Right renal cortex interstitium (tissue), 3 donors: ENCODE data around the gene GLYATL3. TPM values are rescaled to one million over a fixed set of nuclear protein-coding genes. Genes with fewer than 3 reads are reported as not detected.
A peak's percentile ranks its signal among the peaks of the same experiment; 100 is the strongest.
"Not testable (repeated sequence)": the region's sequence is repeated elsewhere in the genome, so short reads cannot be mapped to it uniquely, and the experiment has no call there.

Experiments used
- DNase-seq, 3 donors: peaks; one replicate each; pipeline ENCODE4 v3.0.0-alpha.2; 2013; ENCODE audit warnings: low read depth in 3 of 3, low spot score in 2 of 3
- polyA plus RNA-seq, 3 donors: library from polyadenylated mRNA; unstranded; fragments of 120-200 nt; gene quantifications; one replicate each; pipeline ENCODE4 v1.2.1, GENCODE V29; 2013; ENCODE audit not compliant: insufficient read length in 3 of 3

Gene GLYATL3
- not detected for polyA plus RNA-seq

- DNase-seq: no peak
Observed at GRCh38 chr6:49499623-49500022, at the start of gene GLYATL3. GLYATL3 (plus strand) TSS chr6:49499923; CDS start chr6:49511991, 12,068 bp downstream.

GRCh38 chr6:49453221-49453620 lies 46.5 kb upstream of the GLYATL3 start:
- DNase-seq: no peak

GRCh38 chr6:49454787-49455709 lies 44.7 kb upstream of the GLYATL3 start:
- no peak for DNase-seq

- no peak for DNase-seq
Observed at GRCh38 chr6:49457771-49458170, 42.0 kb upstream of the GLYATL3 start.

GRCh38 chr6:49462071-49462470 lies 37.7 kb upstream of the GLYATL3 start:
- peak in 1 of 3 donors; percentile 0 for DNase-seq

DNA sequence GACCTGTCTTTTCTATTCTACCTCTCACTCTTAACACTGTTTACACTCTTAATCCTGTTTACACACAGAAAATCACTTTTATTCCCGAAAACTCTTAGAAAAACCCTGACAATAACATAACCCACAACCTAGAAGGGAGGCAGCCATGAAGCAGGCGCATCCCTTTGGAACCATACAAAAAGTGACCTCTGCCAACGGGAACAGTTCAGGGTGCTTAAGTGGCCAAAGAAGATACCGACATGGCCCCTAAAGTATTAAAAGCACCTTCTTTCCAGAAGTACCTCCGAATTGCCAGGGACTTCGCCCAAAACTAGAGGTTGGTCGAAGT lies 37.2 kb upstream of the GLYATL3 start:
- DNase-seq: peak in 2 of 3 donors; percentile 6 to 15

DNA sequence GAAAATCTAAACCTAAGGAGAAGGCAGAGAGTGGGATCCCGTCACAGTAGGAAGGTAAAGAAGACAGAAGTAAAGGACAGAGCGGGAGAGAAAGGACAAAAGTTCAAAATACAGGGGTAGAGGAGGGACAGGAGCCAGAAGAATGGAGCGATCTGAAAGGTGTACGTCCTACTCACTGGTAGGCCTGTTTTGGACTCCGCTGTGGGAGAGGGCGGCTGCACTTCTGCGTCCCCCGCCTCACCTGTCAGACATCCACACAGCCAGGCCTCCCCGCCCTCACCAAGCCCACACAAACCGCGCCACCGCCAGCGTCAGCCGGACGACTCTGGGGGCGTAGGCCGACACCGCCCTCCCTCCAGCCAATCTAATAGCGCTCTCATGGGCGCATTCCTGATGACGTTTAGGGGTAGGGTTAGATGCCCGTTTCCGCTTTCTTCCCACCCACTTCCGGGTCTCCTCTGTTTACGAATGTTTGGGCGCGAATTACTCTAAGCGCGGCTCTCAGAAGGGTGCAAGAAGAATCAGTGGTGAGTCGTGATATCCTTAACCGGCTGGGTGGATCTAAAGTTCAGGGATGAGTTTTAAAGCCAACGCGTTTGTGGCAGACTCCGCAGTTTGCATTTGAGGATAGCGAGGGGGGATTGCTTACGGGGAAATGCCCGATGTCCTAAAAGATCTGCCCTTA lies 36.7 kb upstream of the GLYATL3 start, which contains the start of the genes CENPQ and MMUT:
Gene CENPQ, plus strand, starts transcription at position 444 of the 685 bp plus-strand sequence. CDS start 6,807 bp downstream, outside the sequence.
Gene MMUT, minus strand, starts transcription at position 327 of the 685 bp plus-strand sequence. CDS start 3,787 bp downstream, outside the sequence.
- DNase-seq: peak; percentile 88 to 93 (median 90)

GRCh38 chr6:49463612-49463967 lies 36.1 kb upstream of the GLYATL3 start:
- DNase-seq: peak in 1 of 3 donors; percentile 4

GRCh38 chr6:49464691-49465090 lies 35.0 kb upstream of the GLYATL3 start:
- DNase-seq: no peak

DNA sequence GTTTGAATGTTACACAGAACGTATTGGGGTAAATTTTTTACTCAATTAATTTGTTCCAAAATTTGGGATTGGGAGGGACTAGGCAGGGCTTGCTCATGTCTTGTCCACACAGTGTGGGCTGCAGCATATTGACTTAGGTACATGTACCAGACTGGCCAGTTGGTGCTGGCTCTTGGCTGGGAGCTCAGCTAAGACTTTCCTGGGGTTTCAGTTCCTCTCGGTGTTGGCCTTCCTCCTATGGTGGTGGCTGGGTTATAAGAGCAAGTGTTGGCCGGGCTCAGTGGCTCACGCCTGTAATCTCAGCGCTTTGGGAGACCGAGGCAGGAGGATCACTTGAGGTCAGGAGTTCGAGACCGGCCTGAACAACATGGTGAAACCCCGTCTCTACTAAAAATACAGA lies 31.7 kb upstream of the GLYATL3 start:
- no peak for DNase-seq

DNA sequence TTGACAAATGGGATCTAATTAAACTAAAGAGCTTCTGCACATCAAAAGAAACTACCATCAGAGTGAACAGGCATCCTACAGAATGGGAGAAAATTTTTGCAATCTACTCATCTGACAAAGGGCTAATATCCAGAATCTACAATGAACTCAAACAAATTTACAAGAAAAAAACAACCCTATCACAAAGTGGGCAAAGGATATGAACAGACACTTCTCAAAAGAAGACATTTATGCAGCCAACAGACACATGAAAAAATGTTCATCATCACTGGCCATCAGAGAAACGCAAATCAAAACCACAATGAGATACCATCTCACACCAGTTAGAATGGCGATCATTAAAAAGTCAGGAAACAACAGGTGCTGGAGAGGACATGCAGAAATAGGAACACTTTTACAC lies 23.2 kb upstream of the GLYATL3 start:
- not testable (repeated sequence) for DNase-seq

GRCh38 chr6:49479308-49479970 lies 20.3 kb upstream of the GLYATL3 start:
- DNase-seq: no peak

DNA sequence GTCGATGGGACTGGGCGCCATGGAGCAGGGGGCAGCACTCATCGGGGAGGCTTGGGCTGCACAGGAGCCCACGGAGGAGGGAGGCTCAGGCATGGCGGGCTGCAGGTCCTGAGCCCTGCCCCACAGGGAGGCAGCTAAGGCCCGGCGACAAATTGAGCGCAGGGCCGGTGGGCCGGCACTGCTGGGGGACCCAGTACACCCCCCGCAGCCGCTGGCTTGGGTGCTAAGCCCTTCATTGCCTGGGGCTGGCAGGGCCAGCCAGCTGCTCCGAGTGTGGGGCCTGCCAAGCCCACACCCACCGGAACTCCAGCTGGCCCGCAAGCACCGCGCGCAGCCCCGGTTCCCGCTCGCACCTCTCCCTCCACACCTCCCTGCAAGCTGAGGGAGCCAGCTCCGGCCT lies 17.9 kb upstream of the GLYATL3 start:
- not testable (repeated sequence) for DNase-seq

DNA sequence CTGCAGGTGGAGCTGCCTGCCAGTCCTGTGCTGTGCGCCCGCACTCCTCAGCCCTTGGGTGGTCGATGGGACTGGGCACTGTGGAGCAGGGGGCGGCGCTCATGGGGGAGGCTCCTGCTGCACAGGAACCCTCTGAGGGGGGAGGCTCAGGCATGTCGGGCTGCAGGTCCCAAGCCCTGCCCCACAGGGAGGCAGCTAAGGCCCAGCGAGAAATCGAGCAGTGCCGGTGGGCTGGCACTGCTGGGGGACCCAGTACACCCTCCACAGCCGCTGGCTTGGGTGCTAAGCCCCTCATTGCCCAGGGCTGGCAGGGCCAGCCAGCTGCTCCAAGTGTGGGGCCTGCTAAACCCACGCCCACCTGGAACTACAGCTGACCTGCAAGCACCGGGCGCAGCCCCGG lies 16.3 kb upstream of the GLYATL3 start:
- DNase-seq: not testable (repeated sequence)

DNA sequence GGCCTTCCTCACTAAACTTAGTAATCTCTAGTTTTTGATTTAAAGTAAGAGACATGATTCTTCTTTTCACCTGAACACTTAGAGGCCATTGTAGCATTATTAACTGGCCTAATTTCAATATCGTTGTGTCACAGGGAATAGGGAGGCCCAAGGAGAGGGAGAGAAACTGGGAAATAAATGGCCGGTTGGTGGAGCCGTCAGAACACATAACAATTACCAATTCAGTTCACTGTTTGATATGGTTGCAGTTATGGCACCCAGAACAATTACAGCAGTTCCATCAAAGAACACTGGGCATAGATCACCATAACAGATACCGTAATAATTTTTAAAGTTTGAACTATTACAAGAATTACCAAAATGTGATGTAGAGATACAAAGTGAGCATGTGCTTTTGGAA lies 9.1 kb upstream of the GLYATL3 start:
- DNase-seq: no peak

DNA sequence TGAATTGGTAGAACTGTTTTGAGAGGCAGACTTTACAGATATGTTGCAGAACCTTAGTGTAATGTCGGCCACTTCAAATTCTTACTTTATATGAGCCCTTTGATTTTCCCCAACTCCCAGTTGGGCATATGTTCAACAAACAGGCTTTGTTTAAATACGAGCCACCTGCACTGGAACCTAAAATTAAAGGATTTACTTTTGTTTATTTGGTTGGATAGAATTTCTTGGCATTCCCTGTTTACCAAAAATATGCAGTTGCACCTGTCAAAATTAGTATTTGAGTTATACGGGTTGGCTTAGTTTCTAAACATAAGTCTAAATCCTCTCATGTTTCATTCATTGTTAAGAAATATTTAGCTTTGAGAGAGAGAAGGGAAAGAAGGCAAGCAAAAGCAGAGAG lies 2.4 kb upstream of the GLYATL3 start:
- no peak for DNase-seq

DNA sequence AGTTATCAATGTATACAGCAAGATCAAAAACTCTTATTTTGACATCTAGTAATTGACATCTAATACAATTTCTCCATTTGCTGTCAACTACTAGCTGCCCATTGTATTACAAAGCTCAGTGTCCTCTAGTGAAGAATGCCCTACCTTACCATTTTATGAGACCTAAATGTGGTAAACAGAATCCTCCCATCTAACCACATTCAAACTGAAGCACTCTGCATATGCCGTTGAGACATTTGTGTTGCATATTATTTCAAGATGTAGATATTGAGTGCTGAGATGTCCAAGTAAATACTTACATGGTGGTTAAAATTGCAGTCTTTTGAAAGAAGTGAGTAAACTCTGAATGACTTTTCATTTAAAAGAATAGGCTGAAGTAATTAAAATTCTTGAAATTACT lies 597 bp upstream of the GLYATL3 start:
- no peak for DNase-seq

GRCh38 chr6:49504666-49505065 lies 4.9 kb downstream of the GLYATL3 start:
- DNase-seq: no peak

- no peak for DNase-seq
Observed at GRCh38 chr6:49506569-49507111, 6.9 kb downstream of the GLYATL3 start.

- DNase-seq: no peak
Observed at GRCh38 chr6:49509342-49509741, 9.6 kb downstream of the GLYATL3 start.
